ENCODE data around the gene DACT2.
"Not testable (repeated sequence)": the region's sequence is repeated elsewhere in the genome, so short reads cannot be mapped to it uniquely, and the experiment has no call there.

The DACT2 gene

DNA sequence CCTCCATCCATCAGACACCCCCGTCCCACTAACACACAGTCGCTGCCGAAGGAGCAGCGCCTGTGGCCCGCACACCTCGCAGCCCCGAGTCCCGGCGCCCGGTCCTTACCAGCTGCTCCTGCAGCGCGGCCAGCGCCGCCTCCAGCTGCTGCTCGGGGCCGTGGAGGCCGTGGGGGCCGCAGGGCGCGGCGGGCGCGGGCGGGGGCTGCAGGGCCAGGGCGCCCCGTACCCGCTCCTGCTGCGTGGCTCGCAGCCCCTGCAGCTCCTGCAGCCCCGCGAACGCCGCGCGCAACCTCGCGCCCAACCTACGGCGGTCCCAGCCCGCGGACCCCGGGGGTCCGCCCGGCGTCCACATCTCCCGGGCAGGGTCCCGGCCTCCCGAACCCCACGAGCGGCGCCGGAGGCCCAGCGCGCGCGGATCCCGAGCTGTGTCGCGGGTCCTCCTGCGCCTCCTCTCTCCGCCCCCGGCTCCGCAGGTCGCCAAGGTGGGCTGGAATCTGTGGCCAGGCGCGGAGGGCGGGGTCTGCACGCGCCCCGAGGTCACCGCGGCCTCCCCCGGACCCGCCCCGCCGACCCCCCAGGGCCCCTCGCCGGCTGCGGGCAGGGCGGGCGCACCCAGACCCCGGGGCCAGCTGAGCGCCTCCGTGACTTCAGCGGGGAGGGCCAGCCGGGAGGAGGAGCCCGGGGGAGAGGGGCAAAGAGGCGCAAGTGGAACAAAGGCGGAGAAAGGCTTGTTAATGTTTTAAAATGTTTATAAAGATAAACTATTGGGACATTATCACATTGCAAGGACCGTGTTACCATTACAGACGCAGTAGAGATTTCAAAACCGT lies at the start of gene DACT2:
Gene DACT2, minus strand, starts transcription at position 499 of the 833 bp plus-strand sequence. Its CDS starts 144 bp downstream, at position 355.
- no peak for DNase-seq (ENCODE audit: low spot score)

GRCh38 chr6:168368936-168369335 lies 49.4 kb upstream of the DACT2 start:
- DNase-seq (ENCODE audit: low spot score) = no peak

- no peak for DNase-seq (ENCODE audit: low spot score)
Measured at GRCh38 chr6:168368066-168368820, 48.7 kb upstream of the DACT2 start.

GRCh38 chr6:168367285-168367751 lies 47.7 kb upstream of the DACT2 start:
- no peak for DNase-seq (ENCODE audit: low spot score)

DNA sequence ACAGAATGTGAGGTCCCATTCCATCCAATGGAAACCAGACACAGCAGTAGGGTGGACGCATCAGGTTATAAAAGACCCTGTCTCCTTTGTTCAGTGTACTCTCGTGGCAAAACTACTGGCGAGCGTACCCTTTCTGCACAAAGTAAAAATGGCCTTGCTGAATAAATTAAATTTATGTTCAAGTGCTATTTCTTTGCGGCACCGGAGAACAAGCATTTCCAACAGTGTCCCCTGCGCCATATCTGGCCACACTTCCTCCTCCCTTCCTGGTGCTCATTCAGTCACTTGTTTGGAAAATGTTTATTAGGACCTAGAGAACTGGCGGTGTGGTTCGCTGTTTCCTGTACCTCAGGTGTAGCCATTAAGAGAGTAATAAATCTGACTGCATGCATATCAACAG lies 46.9 kb upstream of the DACT2 start:
- DNase-seq (ENCODE audit: low spot score) = no peak

- no peak for DNase-seq (ENCODE audit: low spot score)
Measured at GRCh38 chr6:168365422-168366165, 46.0 kb upstream of the DACT2 start.

GRCh38 chr6:168364793-168365421 lies 45.3 kb upstream of the DACT2 start:
- DNase-seq (ENCODE audit: low spot score) = no peak

- no peak for DNase-seq (ENCODE audit: low spot score)
Measured at GRCh38 chr6:168363811-168364792, 44.5 kb upstream of the DACT2 start.

DNA sequence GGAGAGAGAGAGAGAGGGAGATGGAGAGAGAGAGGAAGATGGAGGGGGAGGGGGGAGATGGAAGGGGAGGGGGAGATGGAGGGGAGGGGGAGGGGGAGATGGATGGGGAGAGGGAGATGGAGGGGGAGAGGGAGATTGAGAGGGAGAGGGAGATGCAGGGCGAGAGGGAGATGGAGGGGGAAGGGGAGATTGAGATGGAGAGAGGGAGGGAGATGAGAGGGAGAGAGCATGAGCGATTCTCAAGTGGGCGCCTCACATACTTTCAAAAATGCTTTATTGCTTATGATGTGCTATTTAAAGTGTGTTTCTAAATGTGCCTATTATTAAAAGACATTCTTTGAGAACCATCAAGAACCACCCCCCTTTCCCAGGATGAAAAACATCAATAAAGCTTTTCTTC lies 43.7 kb upstream of the DACT2 start:
- no peak for DNase-seq (ENCODE audit: low spot score)

DNA sequence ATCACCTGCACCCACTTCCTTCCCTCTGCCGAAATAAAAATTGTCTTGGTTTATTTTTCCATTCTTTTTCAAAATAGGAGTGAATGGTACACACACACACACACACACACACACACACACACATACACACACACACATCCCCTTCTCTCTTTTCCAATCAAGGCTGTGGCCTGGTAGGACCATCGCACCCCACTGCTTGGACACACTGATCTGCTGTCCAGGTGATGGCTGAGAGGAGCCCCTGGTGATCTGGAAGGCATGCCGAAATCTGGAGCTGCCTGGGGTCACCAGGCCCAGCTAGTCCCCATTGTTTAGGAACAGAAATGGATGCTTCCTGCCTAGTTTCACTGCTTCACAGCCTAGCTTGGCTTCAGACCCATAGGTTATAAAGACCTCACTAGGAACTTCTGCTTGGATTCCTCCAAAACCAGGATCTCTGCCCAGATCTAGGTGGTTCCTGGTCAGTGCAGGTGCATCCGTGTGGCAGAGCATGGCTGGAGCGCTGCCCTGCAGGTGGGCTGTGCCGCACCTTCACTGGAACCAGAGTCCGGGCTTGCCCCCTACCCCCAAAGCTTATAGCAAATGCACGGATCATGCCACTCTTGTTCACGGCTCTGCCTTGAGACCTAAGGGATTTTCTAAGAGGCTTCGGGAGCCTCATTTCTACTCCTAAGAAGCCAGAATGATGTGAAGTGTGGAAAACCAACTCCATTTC lies 42.9 kb upstream of the DACT2 start:
- no peak for DNase-seq (ENCODE audit: low spot score)

- no peak for DNase-seq (ENCODE audit: low spot score)
Measured at GRCh38 chr6:168361766-168362165, 42.2 kb upstream of the DACT2 start.

DNA sequence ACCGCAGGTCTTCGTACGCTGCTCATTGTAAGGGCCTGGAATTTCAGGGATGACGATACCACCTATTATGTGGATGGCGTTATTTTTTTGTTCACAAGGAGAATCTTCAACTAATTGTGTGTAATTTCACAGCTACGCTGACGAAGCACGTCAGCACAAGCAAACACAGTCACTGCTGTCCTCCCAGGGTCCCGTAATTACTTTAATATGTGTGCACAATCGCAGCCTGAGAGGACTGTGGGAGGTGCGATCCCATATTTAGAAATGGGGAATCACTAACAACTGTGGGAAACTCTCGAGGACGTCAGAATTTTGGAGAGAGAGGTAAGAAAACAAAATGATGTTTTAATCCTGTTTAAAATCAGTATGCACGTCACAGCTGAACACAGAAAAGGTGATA lies 40.2 kb upstream of the DACT2 start:
- no peak for DNase-seq (ENCODE audit: low spot score)

DNA sequence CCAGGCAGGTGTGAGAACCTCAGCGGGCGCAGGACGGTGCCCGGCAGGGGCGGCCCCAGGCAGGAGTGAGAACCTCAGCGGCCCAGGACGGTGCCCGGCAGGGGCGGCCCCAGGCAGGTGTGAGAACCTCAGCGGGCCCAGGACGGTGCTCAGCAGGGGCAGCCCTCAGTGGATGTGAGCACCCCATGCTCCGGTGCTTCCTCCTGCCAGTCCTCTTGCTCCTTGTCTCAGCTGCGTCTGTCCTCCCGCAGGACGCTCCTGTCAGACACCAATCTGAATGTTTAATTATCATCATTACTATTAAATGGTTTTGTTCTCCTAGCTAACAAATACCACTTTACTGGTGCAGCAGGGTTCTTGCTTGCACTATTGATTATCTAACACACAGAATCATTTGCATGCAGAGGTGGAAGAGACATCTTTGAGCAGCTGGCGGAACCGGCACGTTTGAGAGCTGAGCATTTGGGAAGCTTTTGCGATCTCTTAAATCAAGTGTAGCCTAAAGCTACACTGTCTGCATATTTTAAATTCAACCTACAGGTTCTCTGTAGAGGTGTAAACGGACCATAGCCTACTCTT lies 39.4 kb upstream of the DACT2 start:
- no peak for DNase-seq (ENCODE audit: low spot score)

DNA sequence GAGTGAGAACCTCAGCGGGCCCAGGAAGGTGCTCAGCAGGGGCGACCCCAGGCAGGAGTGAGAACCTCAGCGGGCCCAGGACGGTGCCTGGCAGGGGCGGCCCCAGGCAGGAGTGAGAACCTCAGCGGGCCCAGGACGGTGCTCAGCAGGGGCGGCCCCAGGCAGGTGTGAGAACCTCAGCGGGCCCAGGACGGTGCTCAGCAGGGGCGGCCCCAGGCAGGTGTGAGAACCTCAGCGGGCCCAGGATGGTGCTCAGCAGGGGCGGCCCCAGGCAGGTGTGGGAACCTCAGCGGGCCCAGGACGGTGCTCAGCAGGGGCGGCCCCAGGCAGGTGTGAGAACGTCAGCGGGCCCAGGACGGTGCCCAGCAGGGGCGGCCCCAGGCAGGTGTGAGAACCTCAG lies 37.3 kb upstream of the DACT2 start:
- not testable (repeated sequence) for DNase-seq (ENCODE audit: low spot score)

DNA sequence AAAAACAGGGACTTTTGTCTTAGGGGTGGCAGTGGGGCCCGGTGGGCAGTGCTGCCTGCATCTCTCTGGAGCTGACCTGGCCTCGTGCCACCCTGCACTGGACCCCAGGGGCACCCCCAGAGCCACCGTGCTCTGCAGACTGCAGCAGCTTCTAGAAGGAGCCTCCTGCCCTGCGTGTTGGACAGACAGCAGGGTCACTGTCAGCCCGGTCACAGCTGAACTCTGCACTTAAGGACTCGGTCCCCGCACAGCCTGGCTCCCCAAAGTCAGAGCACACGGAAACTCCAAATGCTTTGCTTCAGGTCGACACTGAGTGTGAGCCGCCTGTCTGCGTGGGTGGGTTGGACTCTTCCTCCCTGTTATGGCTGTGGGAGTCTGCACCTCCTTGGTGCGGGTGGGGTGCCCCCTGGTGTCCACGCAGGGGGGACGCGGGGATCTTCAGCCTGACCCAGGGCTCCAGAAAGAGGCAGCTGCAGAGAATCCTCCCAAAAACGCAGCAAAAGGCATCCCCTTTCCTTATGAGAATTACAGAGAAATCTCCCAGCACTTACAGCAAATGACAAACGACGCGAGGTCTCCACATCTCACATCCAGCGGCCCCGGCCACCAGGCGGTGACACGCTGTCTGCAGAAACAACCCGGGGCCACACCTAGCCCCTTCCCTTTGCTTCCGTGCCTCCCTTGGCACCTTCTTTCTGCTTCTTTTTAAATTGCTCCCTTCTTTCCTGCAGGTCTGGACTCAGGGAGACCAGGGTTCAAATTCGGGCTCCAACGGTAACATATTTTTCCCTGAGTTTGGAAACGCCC lies 36.3 kb upstream of the DACT2 start:
- DNase-seq (ENCODE audit: low spot score) = no peak

GRCh38 chr6:168354338-168354737 lies 34.8 kb upstream of the DACT2 start:
- DNase-seq (ENCODE audit: low spot score) = no peak

- no peak for DNase-seq (ENCODE audit: low spot score)
Measured at GRCh38 chr6:168353041-168353440, 33.5 kb upstream of the DACT2 start.

DNA sequence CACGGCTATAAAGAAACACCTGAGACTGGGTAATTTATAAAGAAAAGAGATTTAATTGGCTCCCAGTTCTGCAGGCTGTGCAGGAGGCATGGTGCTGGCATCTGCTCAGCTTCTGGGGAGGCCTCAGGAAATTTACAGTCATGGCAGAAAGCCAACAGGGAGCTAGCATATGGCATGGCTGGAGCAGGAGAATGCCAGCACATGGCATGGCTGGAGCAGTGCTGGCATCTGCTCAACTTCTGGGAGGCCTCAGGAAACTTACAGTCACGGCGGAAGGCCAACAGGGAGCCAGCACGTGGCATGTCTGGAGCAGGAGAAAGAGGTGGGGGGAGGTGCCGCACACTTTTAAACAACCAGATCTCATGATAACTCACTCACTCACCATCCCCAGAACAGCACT lies 32.5 kb upstream of the DACT2 start:
- DNase-seq (ENCODE audit: low spot score) = no peak

GRCh38 chr6:168349718-168350210 lies 30.2 kb upstream of the DACT2 start:
- DNase-seq (ENCODE audit: low spot score) = no peak

Measured in germinal center (tissue), 1 donor.